UCSD-AML1 (cell line): ENCODE measurements around the gene AUTS2.

Source experiments
- DNase-seq: peaks from one replicate; lab custom pipeline; 2025; ENCODE audit not compliant: unreplicated experiment; lab: John Stamatoyannopoulos, UW

The AUTS2 gene

GRCh38 chr7:70694434-70694970 is 1096.2 kb downstream of the AUTS2 start:
- DNase-seq: no peak

- no peak for DNase-seq
These were observed 1096.9 kb downstream of the AUTS2 start for GRCh38 chr7:70694971-70695794.

GRCh38 chr7:70695795-70696083 is 1097.5 kb downstream of the AUTS2 start:
- DNase-seq: no peak

GRCh38 chr7:70696201-70696754 is 1098.0 kb downstream of the AUTS2 start:
- no peak for DNase-seq

- DNase-seq: no peak
These were observed 1100.1 kb downstream of the AUTS2 start for GRCh38 chr7:70698219-70698832.

GRCh38 chr7:70699271-70699670 is 1101.0 kb downstream of the AUTS2 start:
- no peak for DNase-seq

- no peak for DNase-seq
These were observed 1102.0 kb downstream of the AUTS2 start for GRCh38 chr7:70700055-70700940.

- no peak for DNase-seq
These were observed 1102.7 kb downstream of the AUTS2 start for GRCh38 chr7:70700941-70701425.

GRCh38 chr7:70701477-70701876 is 1103.2 kb downstream of the AUTS2 start:
- no peak for DNase-seq

- no peak for DNase-seq
These were observed 1103.7 kb downstream of the AUTS2 start for GRCh38 chr7:70701991-70702390.

- DNase-seq: no peak
These were observed 1105.5 kb downstream of the AUTS2 start for GRCh38 chr7:70703785-70704184.

- no peak for DNase-seq
These were observed 1106.6 kb downstream of the AUTS2 start for GRCh38 chr7:70704831-70705346.

GRCh38 chr7:70706204-70706603 is 1107.9 kb downstream of the AUTS2 start:
- no peak for DNase-seq

GRCh38 chr7:70706698-70707097 is 1108.4 kb downstream of the AUTS2 start:
- no peak for DNase-seq

GRCh38 chr7:70707823-70708243 is 1109.6 kb downstream of the AUTS2 start:
- DNase-seq: no peak

GRCh38 chr7:70710011-70710480 is 1111.8 kb downstream of the AUTS2 start:
- no peak for DNase-seq

GRCh38 chr7:70710651-70711050 is 1112.4 kb downstream of the AUTS2 start:
- DNase-seq: no peak

GRCh38 chr7:70711452-70711851 is 1113.2 kb downstream of the AUTS2 start:
- DNase-seq: no peak

GRCh38 chr7:70712942-70713341 is 1114.7 kb downstream of the AUTS2 start:
- no peak for DNase-seq

GRCh38 chr7:70714506-70715038 is 1116.3 kb downstream of the AUTS2 start:
- DNase-seq: no peak
